B cell (primary cell): Measurements from ENCODE around the gene DRICH1.

Experiments used
- CTCF ChIP-seq: fragments of 200-600 bp; IDR thresholded peaks from one replicate; pipeline ENCODE4 v1.8.0; 2022; ENCODE audit warnings: antibody characterized with exemption, mild to moderate bottlenecking
- EZH2 ChIP-seq: IDR thresholded peaks from 2 replicates; pipeline ENCODE4 v1.6.1; 2012; ENCODE audit warnings: borderline replicate concordance, low read depth, mild to moderate bottlenecking, moderate library complexity, low read length; ENCODE audit not compliant: insufficient read depth, poor library complexity, severe bottlenecking

- TF ChIP-seq CTCF (no peak), EZH2 (no peak)
Measured at GRCh38 chr22:23563111-23563510, 69.0 kb downstream of the DRICH1 start.
